DOHH2 (cell line): ENCODE results near the gene RHO.

Experiments used
- H3F3A ChIP-seq: fragments of 200-600 bp; sonication (generic), shearing (Covaris generic); 2 replicates; pipeline ENCODE4 v1.6.0; 2016; ENCODE audit warnings: antibody characterized with exemption, mild to moderate bottlenecking; ENCODE audit not compliant: control insufficient read depth, insufficient read depth
- H3K27ac ChIP-seq: fragments of 200-600 bp; sonication (generic); 2 replicates; pipeline ENCODE4 v1.5.1; 2014; ENCODE audit warnings: low read depth, mild to moderate bottlenecking, low read length, moderate library complexity
- H3K27me3 ChIP-seq: fragments of 200-600 bp; sonication (generic); 2 replicates; pipeline ENCODE4 v1.6.1; 2014; ENCODE audit warnings: mild to moderate bottlenecking, low read length, mixed read lengths; ENCODE audit not compliant: control insufficient read depth
- H3K36me3 ChIP-seq: fragments of 200-600 bp; sonication (generic); 2 replicates; pipeline ENCODE4 v1.6.1; 2014; ENCODE audit warnings: mild to moderate bottlenecking, low read length, moderate library complexity, mixed read lengths; ENCODE audit not compliant: control insufficient read depth
- H3K4me1 ChIP-seq: fragments of 200-600 bp; sonication (generic); 2 replicates; pipeline ENCODE4 v1.6.1; 2014; ENCODE audit warnings: mild to moderate bottlenecking, low read length, mixed read lengths; ENCODE audit not compliant: control insufficient read depth
- H3K4me2 ChIP-seq: fragments of 200-600 bp; sonication (generic); 2 replicates; pipeline ENCODE4 v1.6.0; 2014; ENCODE audit warnings: mild to moderate bottlenecking, low read length, moderate library complexity
- H3K4me3 ChIP-seq: fragments of 200-600 bp; sonication (generic); 2 replicates; pipeline ENCODE4 v1.5.1; 2014; ENCODE audit warnings: mild to moderate bottlenecking, low read length, mixed read lengths
- H3K79me2 ChIP-seq: fragments of 200-600 bp; sonication (generic); 2 replicates; pipeline ENCODE4 v1.6.1; 2014; ENCODE audit warnings: mild to moderate bottlenecking, low read length, mixed read lengths; ENCODE audit not compliant: control insufficient read depth
- H3K9me2 ChIP-seq: fragments of 200-600 bp; sonication (generic); replicated peaks from 2 replicates; pipeline ENCODE4 v1.6.1; 2014; ENCODE audit warnings: mild to moderate bottlenecking, low read length, mixed read lengths; ENCODE audit not compliant: control insufficient read depth
- H3K9me3 ChIP-seq: fragments of 200-600 bp; sonication (generic); 2 replicates; pipeline ENCODE4 v1.6.1; 2014; ENCODE audit warnings: antibody characterized with exemption, low read length, mixed read lengths; ENCODE audit not compliant: control insufficient read depth, insufficient read depth
- H4K20me1 ChIP-seq: fragments of 200-600 bp; sonication (generic); 2 replicates; pipeline ENCODE4 v1.6.0; 2014; ENCODE audit warnings: low read depth, mild to moderate bottlenecking, antibody characterized with exemption, low read length, moderate library complexity; ENCODE audit not compliant: control insufficient read depth, insufficient read depth
- CTCF ChIP-seq: fragments of 200-600 bp; sonication (generic); IDR thresholded peaks from one replicate; pipeline ENCODE4 v1.5.1; 2014; ENCODE audit warnings: antibody characterized with exemption, mild to moderate bottlenecking, low read depth, low read length; ENCODE audit not compliant: poor library complexity, severe bottlenecking
- EZH2phosphoT487 ChIP-seq: fragments of 200-600 bp; sonication (generic); IDR thresholded peaks from 2 replicates; pipeline ENCODE4 v1.6.1; 2017; ENCODE audit warnings: borderline replicate concordance, mild to moderate bottlenecking, antibody characterized with exemption, low read length, moderate library complexity, mixed read lengths

RHO gene

GRCh38 chr3:129567176-129567705, 38.8 kb downstream of the RHO start:
- Histone ChIP-seq H3K36me3 (no peaks in the 10 kb centered on the region), H4K20me1 (no peaks in the 10 kb centered on the region), H3K79me2 (no peaks in the 10 kb centered on the region), H3K4me3 (no peak overlapping the region), H3F3A (no peaks in the 10 kb centered on the region), H3K9me2 (no peaks in the 10 kb centered on the region), H3K27ac (no peak overlapping the region), H3K9me3 (no peaks in the 10 kb centered on the region), H3K4me2 (no peak overlapping the region), H3K27me3 (no peaks in the 10 kb centered on the region), H3K4me1 (no peaks in the 10 kb centered on the region)
- no peak for TF ChIP-seq CTCF
- no peak for TF ChIP-seq EZH2phosphoT487

GRCh38 chr3:129567939-129568338, 39.5 kb downstream of the RHO start:
- Histone ChIP-seq H3F3A (no peaks in the 10 kb centered on the region), H3K4me2 (no peak overlapping the region), H3K4me1 (no peaks in the 10 kb centered on the region), H3K27me3 (no peaks in the 10 kb centered on the region), H3K9me3 (no peaks in the 10 kb centered on the region), H3K79me2 (no peaks in the 10 kb centered on the region), H3K9me2 (no peaks in the 10 kb centered on the region), H4K20me1 (no peaks in the 10 kb centered on the region), H3K36me3 (no peaks in the 10 kb centered on the region), H3K27ac (no peak overlapping the region), H3K4me3 (no peak overlapping the region)
- no peak for TF ChIP-seq EZH2phosphoT487
- no peak for TF ChIP-seq CTCF

GRCh38 chr3:129569856-129570255, 41.4 kb downstream of the RHO start:
- H3K79me2 ChIP-seq = no peaks in the 10 kb centered on the region
- no peaks in the 10 kb centered on the region for H4K20me1 ChIP-seq
- peaks cover 11% of the 10 kb centered on the region; the same call in 1 of the 2 replicates for H3K4me1 ChIP-seq
- no peak overlapping the region for H3K4me3 ChIP-seq
- TF ChIP-seq EZH2phosphoT487 (no peak), CTCF (no peak)
- H3K36me3 ChIP-seq = no peaks in the 10 kb centered on the region
- H3K27ac ChIP-seq = no peak overlapping the region
- H3K4me2 ChIP-seq = no peak overlapping the region
- H3F3A ChIP-seq = no peaks in the 10 kb centered on the region
- no peaks in the 10 kb centered on the region for H3K27me3 ChIP-seq
- no peaks in the 10 kb centered on the region for H3K9me2 ChIP-seq
- no peaks in the 10 kb centered on the region for H3K9me3 ChIP-seq
